ENCODE data around the gene CAMKMT. TPM values are rescaled to one million over a fixed set of nuclear protein-coding genes. Genes with fewer than 3 reads are reported as not detected.

CAMKMT gene
- total and polyA plus RNA-seq, 9 of the 15 experiments (the other 6 are each of a cell fraction or from before 2014, with no cell fraction given): 1.6 to 15.3 (median 7.4) TPM

DNA sequence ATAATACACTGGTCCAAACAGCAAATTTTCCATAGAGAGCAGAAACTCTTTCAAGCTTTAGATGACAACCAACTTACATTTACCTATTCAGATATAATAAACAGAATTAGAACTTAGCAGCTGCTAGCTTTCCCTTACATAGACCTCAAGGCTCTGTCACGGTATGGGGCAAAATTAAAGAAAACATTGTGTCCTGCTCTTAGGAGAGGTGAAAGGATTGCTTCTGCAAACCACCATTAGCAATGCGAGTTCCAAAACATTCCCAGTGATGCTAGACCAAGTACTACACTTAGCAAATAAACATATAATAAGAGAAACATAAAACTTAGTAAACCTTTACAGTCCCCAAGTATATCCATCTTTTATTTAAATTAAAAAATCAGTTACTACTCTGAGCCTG is 183.3 kb downstream of the CAMKMT start:
- Histone ChIP-seq H2AFZ (ENCODE audit: low read depth, low read length) (no peak overlapping the region), H3K9me1 (ENCODE audit: control insufficient read depth, insufficient read depth, low read length) (no peaks in the 10 kb centered on the region), H3K4me2 (ENCODE audit: insufficient read depth, low read length) (no peak overlapping the region), H3K9ac (ENCODE audit: insufficient read depth in 1 of 2, low read depth in 2 of 2, low read length in 2 of 2) (no peak overlapping the region), H3K79me2 (ENCODE audit: control insufficient read depth, insufficient read depth, low read length) (no peaks in the 10 kb centered on the region), H3K27me3 (ENCODE audit: control insufficient read depth in 2 of 2, insufficient read depth in 2 of 2, low read length in 2 of 2) (no peaks in the 10 kb centered on the region), H3K36me3 (ENCODE audit: control insufficient read depth, insufficient read depth, low read length) (no peaks in the 10 kb centered on the region), H3K4me3 (no peak overlapping the region), H3K4me1 (replicated peaks in 1 of 2; ENCODE audit: control insufficient read depth in 2 of 2, insufficient read depth in 2 of 2, low read length in 2 of 2) (peaks cover 8 to 10% of the 10 kb centered on the region in 2 experiments), H4K20me1 (replicated peaks; ENCODE audit: control insufficient read depth, insufficient read depth, low read length) (no peaks in the 10 kb centered on the region), H3K27ac (ENCODE audit: extremely low read depth, low read depth, low read length) (no peak overlapping the region), H3K9me3 (replicated peaks; ENCODE audit: control insufficient read depth, insufficient read depth, low read depth, low read length) (no peaks in the 10 kb centered on the region)
- ATAC-seq (no peak), FAIRE-seq (no peak), DNase-seq (ENCODE audit: extremely low read depth in 1 of 4, low spot score in 3 of 4) (no peak)
- intact Hi-C loops (cut with micrococcal nuclease) (no loop called here), in situ Hi-C loops (cut with MboI) (no loop called here)
- WGBS (ENCODE audit: insufficient coverage, low coverage, missing lambda C conversion rate): 74% methylated on average over 2 of the region's 2 CpGs
- BruUV-seq (replicated peaks): no TSS peak
- ChIA-PET POLR2A (no interaction called here), CTCF (ENCODE audit: low intra/inter-chr PET ratio) (no interaction called here)
- TF ChIP-seq HOXB6 (CRISPR knock-in tag; IDR thresholded peaks at IDR 0.05; ENCODE audit: borderline replicate concordance) (no peak), NEUROD1 (IDR thresholded peaks at IDR 0.05; ENCODE audit: borderline replicate concordance, low read depth, low read length, partially characterized antibody) (no peak)
- TF ChIP-seq, protein P1, sequence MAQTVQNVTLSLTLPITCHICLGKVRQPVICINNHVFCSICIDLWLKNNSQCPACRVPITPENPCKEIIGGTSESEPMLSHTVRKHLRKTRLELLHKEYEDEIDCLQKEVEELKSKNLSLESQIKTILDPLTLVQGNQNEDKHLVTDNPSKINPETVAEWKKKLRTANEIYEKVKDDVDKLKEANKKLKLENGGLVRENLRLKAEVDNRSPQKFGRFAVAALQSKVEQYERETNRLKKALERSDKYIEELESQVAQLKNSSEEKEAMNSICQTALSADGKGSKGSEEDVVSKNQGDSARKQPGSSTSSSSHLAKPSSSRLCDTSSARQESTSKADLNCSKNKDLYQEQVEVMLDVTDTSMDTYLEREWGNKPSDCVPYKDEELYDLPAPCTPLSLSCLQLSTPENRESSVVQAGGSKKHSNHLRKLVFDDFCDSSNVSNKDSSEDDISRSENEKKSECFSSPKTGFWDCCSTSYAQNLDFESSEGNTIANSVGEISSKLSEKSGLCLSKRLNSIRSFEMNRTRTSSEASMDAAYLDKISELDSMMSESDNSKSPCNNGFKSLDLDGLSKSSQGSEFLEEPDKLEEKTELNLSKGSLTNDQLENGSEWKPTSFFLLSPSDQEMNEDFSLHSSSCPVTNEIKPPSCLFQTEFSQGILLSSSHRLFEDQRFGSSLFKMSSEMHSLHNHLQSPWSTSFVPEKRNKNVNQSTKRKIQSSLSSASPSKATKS (CRISPR knock-in tag; IDR thresholded peaks at IDR 0.05): no peak
